GM23338 (cell line): ENCODE results near the gene TMEM132D. TPM values are rescaled to one million over a fixed set of nuclear protein-coding genes. Genes with fewer than 3 reads are reported as not detected.

Experiments
- ATAC-seq: fragments of 200-7000 bp; cut with Tn5 transposase; 3 replicates; pipeline ENCODE4 v1.9.1; 2020
- DNase-seq: peaks from one replicate; pipeline ENCODE4 v3.0.0-alpha.2; 2015; ENCODE audit warnings: low spot score
- H2AFZ ChIP-seq: fragments of 200-600 bp; sonication (generic); 2 replicates; pipeline ENCODE4 v1.8.0; 2016; ENCODE audit warnings: antibody characterized with exemption, mild to moderate bottlenecking, moderate library complexity
- H3F3A ChIP-seq: fragments of 200-600 bp; sonication (generic); replicated peaks from 2 replicates; pipeline ENCODE4 v1.8.0; 2017; ENCODE audit warnings: antibody characterized with exemption, mixed run types, low read depth
- H3K27ac ChIP-seq: fragments of 200-600 bp; sonication (generic); 2 replicates; pipeline ENCODE4 v1.6.1; 2016; ENCODE audit warnings: low read depth
- H3K27me3 ChIP-seq: fragments of 200-600 bp; sonication (generic); 2 replicates; pipeline ENCODE4 v1.8.0; 2016; ENCODE audit warnings: mild to moderate bottlenecking, mixed run types, moderate library complexity; ENCODE audit not compliant: insufficient read depth
- H3K36me3 ChIP-seq: fragments of 200-600 bp; sonication (generic); 2 replicates; pipeline ENCODE4 v1.8.0; 2016; ENCODE audit warnings: mild to moderate bottlenecking; ENCODE audit not compliant: insufficient read depth
- H3K4me1 ChIP-seq: fragments of 200-600 bp; sonication (generic); 2 replicates; pipeline ENCODE4 v1.8.0; 2016; ENCODE audit warnings: mild to moderate bottlenecking, moderate library complexity; ENCODE audit not compliant: insufficient read depth
- H3K4me2 ChIP-seq: fragments of 200-600 bp; sonication (generic); 2 replicates; pipeline ENCODE4 v1.7.1; 2017; ENCODE audit warnings: mixed run types
- H3K4me3 ChIP-seq: fragments of 200-600 bp; sonication (generic); 2 replicates; pipeline ENCODE4 v1.6.1; 2016; ENCODE audit warnings: mixed run types
- H3K79me2 ChIP-seq: fragments of 200-600 bp; sonication (generic); replicated peaks from 2 replicates; pipeline ENCODE4 v1.8.0; 2017; ENCODE audit warnings: mild to moderate bottlenecking; ENCODE audit not compliant: insufficient read depth
- H3K9me2 ChIP-seq: fragments of 200-600 bp; sonication (generic); 2 replicates; pipeline ENCODE4 v1.8.0; 2017; ENCODE audit not compliant: insufficient read depth
- H4K20me1 ChIP-seq: fragments of 200-600 bp; sonication (generic); replicated peaks from 2 replicates; pipeline ENCODE4 v1.8.0; 2017; ENCODE audit warnings: mild to moderate bottlenecking; ENCODE audit not compliant: insufficient read depth
- H3K27ac Mint-ChIP-seq: 2 replicates; pipeline ENCODE4 v1.8.0; 2020; ENCODE audit warnings: inconsistent platforms, mild to moderate bottlenecking, moderate library complexity, mixed read lengths
- H3K27me3 Mint-ChIP-seq: 3 replicates; pipeline ENCODE4 v1.8.0; 2022; ENCODE audit warnings: low read depth, mild to moderate bottlenecking, moderate library complexity, mixed read lengths, inconsistent platforms; ENCODE audit not compliant: insufficient read depth, poor library complexity
- H3K36me3 Mint-ChIP-seq: 3 replicates; pipeline ENCODE4 v1.8.0; 2021; ENCODE audit warnings: low read depth, mild to moderate bottlenecking, inconsistent platforms, moderate library complexity, mixed read lengths
- H3K4me1 Mint-ChIP-seq: 3 replicates; pipeline ENCODE4 v1.8.0; 2020; ENCODE audit warnings: mild to moderate bottlenecking, inconsistent platforms, mixed read lengths
- H3K4me3 Mint-ChIP-seq: 3 replicates; pipeline ENCODE4 v1.8.0; 2021; ENCODE audit warnings: moderate library complexity, mild to moderate bottlenecking, inconsistent platforms, mixed read lengths
- H3K9me3 Mint-ChIP-seq: 3 replicates; pipeline ENCODE4 v1.8.0; 2020; ENCODE audit warnings: moderate library complexity, mild to moderate bottlenecking, inconsistent platforms, mixed read lengths
- CREB1 ChIP-seq: fragments of 250-450 bp; sonication (Bioruptor Pico); IDR thresholded peaks from 2 replicates; pipeline ENCODE4 v1.5.0; 2020; ENCODE audit warnings: low read depth, mild to moderate bottlenecking, moderate library complexity
- ETS1 ChIP-seq: IDR thresholded peaks from 2 replicates; pipeline ENCODE4 v1.6.1; 2016; ENCODE audit warnings: antibody characterized with exemption
- EZH2 ChIP-seq: fragments of 200-600 bp; sonication (generic); IDR thresholded peaks from one replicate; pipeline ENCODE4 v1.8.0; 2017; ENCODE audit warnings: antibody characterized with exemption, mild to moderate bottlenecking, low read depth; ENCODE audit not compliant: unreplicated experiment
- EZH2phosphoT487 ChIP-seq: fragments of 200-600 bp; sonication (generic); IDR thresholded peaks from one replicate; pipeline ENCODE4 v1.8.1; 2018; ENCODE audit warnings: antibody characterized with exemption; ENCODE audit not compliant: unreplicated experiment
- JUNB ChIP-seq: IDR thresholded peaks from one replicate; pipeline ENCODE4 v1.6.1; 2016; ENCODE audit warnings: antibody characterized with exemption; ENCODE audit not compliant: unreplicated experiment
- NANOG ChIP-seq: IDR thresholded peaks from 2 replicates; pipeline ENCODE4 v1.6.1; 2016; ENCODE audit warnings: antibody characterized with exemption, borderline replicate concordance
- POLR2AphosphoS5 ChIP-seq: IDR thresholded peaks from 2 replicates; pipeline ENCODE4 v1.6.1; 2016; ENCODE audit warnings: antibody characterized with exemption, low read depth
- STAT1 ChIP-seq: IDR thresholded peaks from one replicate; pipeline ENCODE4 v1.6.1; 2016; ENCODE audit warnings: antibody characterized with exemption; ENCODE audit not compliant: unreplicated experiment
- ZNF114 ChIP-seq: fragments of 250-450 bp; sonication (Bioruptor Pico); IDR thresholded peaks from 2 replicates; pipeline ENCODE4 v1.5.0; 2020; ENCODE audit warnings: mild to moderate bottlenecking, moderate library complexity
- ZNF331 ChIP-seq: fragments of 250-450 bp; sonication (Bioruptor Pico); IDR thresholded peaks from 2 replicates; pipeline ENCODE4 v1.5.0; 2020; ENCODE audit warnings: low read depth, mild to moderate bottlenecking, moderate library complexity
- polyA plus RNA-seq: library from polyadenylated mRNA; unstranded; fragments of >200 nt; fragmentation: Nextera tagmentation; extraction: Ambion mirVana; gene quantifications from 2 replicates; pipeline ENCODE4 v1.2.1, GENCODE V29; 2016
- total RNA-seq: library from RNA; depleted of rRNA; stranded (reverse); fragments of >200 nt; shearing (Covaris generic); gene quantifications from 2 replicates; pipeline ENCODE4 v1.2.3, GENCODE V29; 2014
- TF ChIP-seq, protein P1 (sequence below), 2 experiments: fragments of 200-600 bp in 1 of 2; sonication (generic) in 1 of 2; conservative IDR thresholded peaks; 2 replicates each; pipeline versions ENCODE4 v1.5.1 to v1.6.1; 2016 to 2017; ENCODE audit warnings: antibody characterized with exemption in 2 of 2, low read depth in 2 of 2, mild to moderate bottlenecking in 2 of 2, moderate library complexity in 1 of 2
- TF ChIP-seq, protein P2 (sequence below): IDR thresholded peaks from one replicate; pipeline ENCODE4 v1.6.1; 2018; ENCODE audit warnings: antibody characterized with exemption; ENCODE audit not compliant: unreplicated experiment
- TF ChIP-seq, protein P3 (sequence below): fragments of 250-450 bp; sonication (Bioruptor Pico); IDR thresholded peaks from 2 replicates; pipeline ENCODE4 v1.5.0; 2020; ENCODE audit warnings: mild to moderate bottlenecking, moderate library complexity

TMEM132D gene
- total and polyA plus RNA-seq, 2 experiments from 2014 or later: 0.44 to 5.3 TPM

GRCh38 chr12:129651951-129652350 is 251.9 kb downstream of the TMEM132D start:
- Mint-ChIP-seq H3K9me3 (peaks cover 95% of the 10 kb centered on the region), H3K27ac (no peak overlapping the region), H3K36me3 (peaks cover 42% of the 10 kb centered on the region), H3K4me3 (no peak overlapping the region), H3K27me3 (no peaks in the 10 kb centered on the region), H3K4me1 (no peaks in the 10 kb centered on the region)
- ATAC-seq (no peak), DNase-seq (no peak)
- no peak overlapping the region for H3K27ac ChIP-seq
- TF ChIP-seq NANOG (no peak), STAT1 (no peak), ZNF331 (CRISPR knock-in tag) (no peak), POLR2AphosphoS5 (no peak), JUNB (no peak), ETS1 (no peak), CREB1 (CRISPR knock-in tag) (no peak), ZNF114 (no peak), EZH2phosphoT487 (no peak), EZH2 (no peak)
- TF ChIP-seq, protein P1, sequence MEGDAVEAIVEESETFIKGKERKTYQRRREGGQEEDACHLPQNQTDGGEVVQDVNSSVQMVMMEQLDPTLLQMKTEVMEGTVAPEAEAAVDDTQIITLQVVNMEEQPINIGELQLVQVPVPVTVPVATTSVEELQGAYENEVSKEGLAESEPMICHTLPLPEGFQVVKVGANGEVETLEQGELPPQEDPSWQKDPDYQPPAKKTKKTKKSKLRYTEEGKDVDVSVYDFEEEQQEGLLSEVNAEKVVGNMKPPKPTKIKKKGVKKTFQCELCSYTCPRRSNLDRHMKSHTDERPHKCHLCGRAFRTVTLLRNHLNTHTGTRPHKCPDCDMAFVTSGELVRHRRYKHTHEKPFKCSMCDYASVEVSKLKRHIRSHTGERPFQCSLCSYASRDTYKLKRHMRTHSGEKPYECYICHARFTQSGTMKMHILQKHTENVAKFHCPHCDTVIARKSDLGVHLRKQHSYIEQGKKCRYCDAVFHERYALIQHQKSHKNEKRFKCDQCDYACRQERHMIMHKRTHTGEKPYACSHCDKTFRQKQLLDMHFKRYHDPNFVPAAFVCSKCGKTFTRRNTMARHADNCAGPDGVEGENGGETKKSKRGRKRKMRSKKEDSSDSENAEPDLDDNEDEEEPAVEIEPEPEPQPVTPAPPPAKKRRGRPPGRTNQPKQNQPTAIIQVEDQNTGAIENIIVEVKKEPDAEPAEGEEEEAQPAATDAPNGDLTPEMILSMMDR (conservative IDR thresholded peaks at IDR 0.05; ENCODE audit: low read depth in 2 of 2): no peak
- TF ChIP-seq, protein P2, sequence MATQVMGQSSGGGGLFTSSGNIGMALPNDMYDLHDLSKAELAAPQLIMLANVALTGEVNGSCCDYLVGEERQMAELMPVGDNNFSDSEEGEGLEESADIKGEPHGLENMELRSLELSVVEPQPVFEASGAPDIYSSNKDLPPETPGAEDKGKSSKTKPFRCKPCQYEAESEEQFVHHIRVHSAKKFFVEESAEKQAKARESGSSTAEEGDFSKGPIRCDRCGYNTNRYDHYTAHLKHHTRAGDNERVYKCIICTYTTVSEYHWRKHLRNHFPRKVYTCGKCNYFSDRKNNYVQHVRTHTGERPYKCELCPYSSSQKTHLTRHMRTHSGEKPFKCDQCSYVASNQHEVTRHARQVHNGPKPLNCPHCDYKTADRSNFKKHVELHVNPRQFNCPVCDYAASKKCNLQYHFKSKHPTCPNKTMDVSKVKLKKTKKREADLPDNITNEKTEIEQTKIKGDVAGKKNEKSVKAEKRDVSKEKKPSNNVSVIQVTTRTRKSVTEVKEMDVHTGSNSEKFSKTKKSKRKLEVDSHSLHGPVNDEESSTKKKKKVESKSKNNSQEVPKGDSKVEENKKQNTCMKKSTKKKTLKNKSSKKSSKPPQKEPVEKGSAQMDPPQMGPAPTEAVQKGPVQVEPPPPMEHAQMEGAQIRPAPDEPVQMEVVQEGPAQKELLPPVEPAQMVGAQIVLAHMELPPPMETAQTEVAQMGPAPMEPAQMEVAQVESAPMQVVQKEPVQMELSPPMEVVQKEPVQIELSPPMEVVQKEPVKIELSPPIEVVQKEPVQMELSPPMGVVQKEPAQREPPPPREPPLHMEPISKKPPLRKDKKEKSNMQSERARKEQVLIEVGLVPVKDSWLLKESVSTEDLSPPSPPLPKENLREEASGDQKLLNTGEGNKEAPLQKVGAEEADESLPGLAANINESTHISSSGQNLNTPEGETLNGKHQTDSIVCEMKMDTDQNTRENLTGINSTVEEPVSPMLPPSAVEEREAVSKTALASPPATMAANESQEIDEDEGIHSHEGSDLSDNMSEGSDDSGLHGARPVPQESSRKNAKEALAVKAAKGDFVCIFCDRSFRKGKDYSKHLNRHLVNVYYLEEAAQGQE: no peak
- TF ChIP-seq, protein P3, sequence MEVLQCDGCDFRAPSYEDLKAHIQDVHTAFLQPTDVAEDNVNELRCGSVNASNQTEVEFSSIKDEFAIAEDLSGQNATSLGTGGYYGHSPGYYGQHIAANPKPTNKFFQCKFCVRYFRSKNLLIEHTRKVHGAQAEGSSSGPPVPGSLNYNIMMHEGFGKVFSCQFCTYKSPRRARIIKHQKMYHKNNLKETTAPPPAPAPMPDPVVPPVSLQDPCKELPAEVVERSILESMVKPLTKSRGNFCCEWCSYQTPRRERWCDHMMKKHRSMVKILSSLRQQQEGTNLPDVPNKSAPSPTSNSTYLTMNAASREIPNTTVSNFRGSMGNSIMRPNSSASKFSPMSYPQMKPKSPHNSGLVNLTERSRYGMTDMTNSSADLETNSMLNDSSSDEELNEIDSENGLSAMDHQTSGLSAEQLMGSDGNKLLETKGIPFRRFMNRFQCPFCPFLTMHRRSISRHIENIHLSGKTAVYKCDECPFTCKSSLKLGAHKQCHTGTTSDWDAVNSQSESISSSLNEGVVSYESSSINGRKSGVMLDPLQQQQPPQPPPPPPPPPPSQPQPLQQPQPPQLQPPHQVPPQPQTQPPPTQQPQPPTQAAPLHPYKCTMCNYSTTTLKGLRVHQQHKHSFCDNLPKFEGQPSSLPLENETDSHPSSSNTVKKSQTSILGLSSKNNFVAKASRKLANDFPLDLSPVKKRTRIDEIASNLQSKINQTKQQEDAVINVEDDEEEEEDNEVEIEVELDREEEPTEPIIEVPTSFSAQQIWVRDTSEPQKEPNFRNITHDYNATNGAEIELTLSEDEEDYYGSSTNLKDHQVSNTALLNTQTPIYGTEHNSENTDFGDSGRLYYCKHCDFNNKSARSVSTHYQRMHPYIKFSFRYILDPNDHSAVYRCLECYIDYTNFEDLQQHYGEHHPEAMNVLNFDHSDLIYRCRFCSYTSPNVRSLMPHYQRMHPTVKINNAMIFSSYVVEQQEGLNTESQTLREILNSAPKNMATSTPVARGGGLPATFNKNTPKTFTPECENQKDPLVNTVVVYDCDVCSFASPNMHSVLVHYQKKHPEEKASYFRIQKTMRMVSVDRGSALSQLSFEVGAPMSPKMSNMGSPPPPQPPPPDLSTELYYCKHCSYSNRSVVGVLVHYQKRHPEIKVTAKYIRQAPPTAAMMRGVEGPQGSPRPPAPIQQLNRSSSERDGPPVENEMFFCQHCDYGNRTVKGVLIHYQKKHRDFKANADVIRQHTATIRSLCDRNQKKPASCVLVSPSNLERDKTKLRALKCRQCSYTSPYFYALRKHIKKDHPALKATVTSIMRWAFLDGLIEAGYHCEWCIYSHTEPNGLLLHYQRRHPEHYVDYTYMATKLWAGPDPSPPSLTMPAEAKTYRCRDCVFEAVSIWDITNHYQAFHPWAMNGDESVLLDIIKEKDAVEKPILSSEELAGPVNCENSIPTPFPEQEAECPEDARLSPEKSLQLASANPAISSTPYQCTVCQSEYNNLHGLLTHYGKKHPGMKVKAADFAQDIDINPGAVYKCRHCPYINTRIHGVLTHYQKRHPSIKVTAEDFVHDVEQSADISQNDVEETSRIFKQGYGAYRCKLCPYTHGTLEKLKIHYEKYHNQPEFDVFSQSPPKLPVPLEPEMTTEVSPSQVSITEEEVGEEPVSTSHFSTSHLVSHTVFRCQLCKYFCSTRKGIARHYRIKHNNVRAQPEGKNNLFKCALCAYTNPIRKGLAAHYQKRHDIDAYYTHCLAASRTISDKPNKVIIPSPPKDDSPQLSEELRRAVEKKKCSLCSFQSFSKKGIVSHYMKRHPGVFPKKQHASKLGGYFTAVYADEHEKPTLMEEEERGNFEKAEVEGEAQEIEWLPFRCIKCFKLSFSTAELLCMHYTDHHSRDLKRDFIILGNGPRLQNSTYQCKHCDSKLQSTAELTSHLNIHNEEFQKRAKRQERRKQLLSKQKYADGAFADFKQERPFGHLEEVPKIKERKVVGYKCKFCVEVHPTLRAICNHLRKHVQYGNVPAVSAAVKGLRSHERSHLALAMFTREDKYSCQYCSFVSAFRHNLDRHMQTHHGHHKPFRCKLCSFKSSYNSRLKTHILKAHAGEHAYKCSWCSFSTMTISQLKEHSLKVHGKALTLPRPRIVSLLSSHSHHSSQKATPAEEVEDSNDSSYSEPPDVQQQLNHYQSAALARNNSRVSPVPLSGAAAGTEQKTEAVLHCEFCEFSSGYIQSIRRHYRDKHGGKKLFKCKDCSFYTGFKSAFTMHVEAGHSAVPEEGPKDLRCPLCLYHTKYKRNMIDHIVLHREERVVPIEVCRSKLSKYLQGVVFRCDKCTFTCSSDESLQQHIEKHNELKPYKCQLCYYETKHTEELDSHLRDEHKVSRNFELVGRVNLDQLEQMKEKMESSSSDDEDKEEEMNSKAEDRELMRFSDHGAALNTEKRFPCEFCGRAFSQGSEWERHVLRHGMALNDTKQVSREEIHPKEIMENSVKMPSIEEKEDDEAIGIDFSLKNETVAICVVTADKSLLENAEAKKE (CRISPR knock-in tag): no peak
- H3K4me1 ChIP-seq: no peaks in the 10 kb centered on the region
- H3F3A ChIP-seq: no peaks in the 10 kb centered on the region
- H3K4me2 ChIP-seq: no peak overlapping the region
- H3K27me3 ChIP-seq: no peaks in the 10 kb centered on the region
- H3K36me3 ChIP-seq: 0 out of 2 replicates have a peak, but pooled peaks cover 7% of the 10 kb centered on the region
- H4K20me1 ChIP-seq: no peaks in the 10 kb centered on the region
- no peak overlapping the region for H2AFZ ChIP-seq
- no peaks in the 10 kb centered on the region for H3K79me2 ChIP-seq
- no peak overlapping the region for H3K4me3 ChIP-seq
- H3K9me2 ChIP-seq: no peaks in the 10 kb centered on the region
